K562 (cell line): ENCODE results near the gene TTLL10. TPM values are rescaled to one million over a fixed set of nuclear protein-coding genes. Genes with fewer than 3 reads are reported as not detected.

Experiments
- ATAC-seq: fragments of 200-7000 bp; cut with Tn5 transposase; 3 replicates; pipeline ENCODE4 v1.9.1; 2020; ENCODE audit warnings: moderate library complexity
- BruUV-seq: library from RNA; stranded (reverse); fragments of 400-500 nt; replicated peaks from 2 replicates; lab custom pipeline; 2021; lab: Mats Ljungman, UMichigan
- CTCF ChIA-PET: fragments of 300-600 bp; formaldehyde crosslinking; extraction: SDS; loops from one replicate; lab custom pipeline; 2021; ENCODE audit warnings: low intra/inter-chr PET ratio; lab: Yijun Ruan, JAX
- POLR2A ChIA-PET: fragments of 300-600, 350-650 bp; sonication (Branson Sonifier 250); formaldehyde crosslinking; extraction: SDS; loops from one replicate; lab custom pipeline; 2021; ENCODE audit warnings: antibody characterized with exemption, inconsistent platforms; lab: Yijun Ruan, JAX
- DNase-seq, 4 experiments: peaks; one replicate each; pipeline versions ENCODE4 v3.0.0 to v3.0.0-alpha.2; 2011 to 2018; ENCODE audit warnings: low spot score in 3 of 4, mixed read lengths in 3 of 4; ENCODE audit errors: extremely low read depth in 1 of 4
- FAIRE-seq: peaks from 2 replicates; lab custom pipeline; 2011; peaks lifted over from hg19 to GRCh38; lab: Jason Lieb, UNC
- H2AFZ ChIP-seq: 2 replicates; pipeline ENCODE4 v1.6.0; 2011; ENCODE audit warnings: low read depth, low read length, control low read depth, inconsistent platforms
- H3K27ac ChIP-seq: fragments of 200-600 bp; 3 replicates; pipeline ENCODE4 v1.8.0; 2011; ENCODE audit warnings: low read depth, mild to moderate bottlenecking, control low read depth, inconsistent platforms, low read length, moderate library complexity, mixed read lengths; ENCODE audit errors: extremely low read depth
- H3K27me3 ChIP-seq, 2 experiments: fragments of 300-600 bp in 1 of 2; 2 replicates in 1 of 2; 3 replicates in 1 of 2; pipeline versions ENCODE4 v1.6.0 to v1.8.0; 2011; ENCODE audit warnings: inconsistent platforms in 2 of 2, low read length in 2 of 2, mild to moderate bottlenecking in 1 of 2, mixed read lengths in 1 of 2, moderate library complexity in 1 of 2; ENCODE audit not compliant: control insufficient read depth in 2 of 2, insufficient read depth in 2 of 2
- H3K36me3 ChIP-seq: fragments of 300-600 bp; 3 replicates; pipeline ENCODE4 v1.8.0; 2011; ENCODE audit warnings: mild to moderate bottlenecking, low read length, inconsistent platforms; ENCODE audit not compliant: control insufficient read depth, insufficient read depth
- H3K4me1 ChIP-seq, 2 experiments: fragments of 200-600 bp in 1 of 2; replicated peaks in 1 of 2; 2 replicates in 1 of 2; 3 replicates in 1 of 2; pipeline versions ENCODE4 v1.5.1 to v1.8.0; 2011; ENCODE audit warnings: inconsistent platforms in 2 of 2, low read length in 2 of 2, mild to moderate bottlenecking in 1 of 2, mixed read lengths in 1 of 2, moderate library complexity in 1 of 2; ENCODE audit not compliant: control insufficient read depth in 2 of 2, insufficient read depth in 2 of 2
- H3K4me2 ChIP-seq: 2 replicates; pipeline ENCODE4 v1.6.1; 2011; ENCODE audit warnings: low read length, control low read depth, inconsistent platforms, mixed read lengths; ENCODE audit not compliant: insufficient read depth
- H3K4me3 ChIP-seq: fragments of 200-600 bp; sonication (generic), shearing (Covaris generic); 2 replicates; pipeline ENCODE4 v1.5.1; 2016; ENCODE audit warnings: control low read depth, inconsistent platforms
- H3K79me2 ChIP-seq: fragments of 200-600 bp; 3 replicates; pipeline ENCODE4 v1.8.0; 2011; ENCODE audit warnings: low read length, inconsistent platforms; ENCODE audit not compliant: control insufficient read depth, insufficient read depth
- H3K9ac ChIP-seq, 2 experiments: 2 replicates each; pipeline versions ENCODE4 v1.6.0 to v1.6.1; 2011; ENCODE audit warnings: low read depth in 2 of 2, low read length in 2 of 2, control low read depth in 1 of 2, inconsistent platforms in 1 of 2, mild to moderate bottlenecking in 1 of 2, mixed read lengths in 1 of 2; ENCODE audit not compliant: insufficient read depth in 1 of 2
- H3K9me1 ChIP-seq: one replicate; pipeline ENCODE4 v1.6.0; 2011; ENCODE audit warnings: inconsistent platforms, mild to moderate bottlenecking, low read length, moderate library complexity; ENCODE audit not compliant: control insufficient read depth, insufficient read depth
- H3K9me3 ChIP-seq: replicated peaks from 2 replicates; pipeline ENCODE4 v1.5.1; 2011; ENCODE audit warnings: low read depth, low read length, inconsistent platforms; ENCODE audit not compliant: control insufficient read depth, insufficient read depth
- H4K20me1 ChIP-seq: replicated peaks from 2 replicates; pipeline ENCODE4 v1.6.1; 2011; ENCODE audit warnings: low read length, inconsistent platforms, mixed read lengths; ENCODE audit not compliant: control insufficient read depth, insufficient read depth
- CHD1 ChIP-seq: fragments of 200-600 bp; sonication (generic); IDR thresholded peaks from one replicate; pipeline ENCODE4 v1.6.1; 2012; ENCODE audit warnings: mild to moderate bottlenecking, moderate library complexity, low read length, inconsistent platforms
- ETS1 ChIP-seq: conservative IDR thresholded peaks from 2 replicates; pipeline ENCODE4 v1.6.1; 2011; ENCODE audit warnings: low read depth, mild to moderate bottlenecking, low read length; ENCODE audit not compliant: control insufficient read depth
- FOXA1 ChIP-seq: fragments of 450-650 bp; IDR thresholded peaks from 2 replicates; pipeline ENCODE4 v1.6.1; 2016; ENCODE audit warnings: mild to moderate bottlenecking, borderline replicate concordance
- HNRNPL ChIP-seq: fragments of 200-400 bp; formaldehyde crosslinking; IDR thresholded peaks from 2 replicates; pipeline ENCODE4 v1.6.1; 2017; ENCODE audit warnings: low read depth, mild to moderate bottlenecking, low read length
- HNRNPLL ChIP-seq: fragments of 200-400 bp; formaldehyde crosslinking; IDR thresholded peaks from 2 replicates; pipeline ENCODE4 v1.6.1; 2017; ENCODE audit warnings: low read length, low read depth, mild to moderate bottlenecking; ENCODE audit not compliant: poor library complexity, severe bottlenecking
- POLR2G ChIP-seq: fragments of 200-400 bp; formaldehyde crosslinking; IDR thresholded peaks from 2 replicates; pipeline ENCODE4 v1.6.1; 2017; ENCODE audit warnings: low read depth, mild to moderate bottlenecking, antibody characterized with exemption, low read length, moderate library complexity
- RBFOX2 ChIP-seq: fragments of 200-400 bp; formaldehyde crosslinking; IDR thresholded peaks from 2 replicates; pipeline ENCODE4 v1.6.1; 2017; ENCODE audit warnings: low read depth, mild to moderate bottlenecking, low read length, moderate library complexity
- RUNX1 ChIP-seq: sonication (generic); IDR thresholded peaks from 2 replicates; pipeline ENCODE4 v1.6.1; 2016; ENCODE audit warnings: antibody characterized with exemption, low read depth
- SRSF9 ChIP-seq: fragments of 200-400 bp; formaldehyde crosslinking; IDR thresholded peaks from 2 replicates; pipeline ENCODE4 v1.6.1; 2017; ENCODE audit warnings: low read depth, low read length, borderline replicate concordance
- TCFL5 ChIP-seq: fragments of 250-450 bp; sonication (Bioruptor Pico); conservative IDR thresholded peaks from 2 replicates; pipeline ENCODE4 v1.6.1; 2021; ENCODE audit warnings: mild to moderate bottlenecking, moderate library complexity, matching md5 sums
- ZNF217 ChIP-seq: sonication (generic); formaldehyde crosslinking; IDR thresholded peaks from 2 replicates; pipeline ENCODE4 v1.8.0; 2022; ENCODE audit warnings: mild to moderate bottlenecking, missing genetic modification reagents
- ZNF76 ChIP-seq: fragments of 250-450 bp; sonication (Bioruptor Pico); IDR thresholded peaks from 2 replicates; pipeline ENCODE4 v1.4.0; 2020; ENCODE audit warnings: mild to moderate bottlenecking, moderate library complexity, borderline replicate concordance
- ZNF79 ChIP-seq: fragments of 250-450 bp; sonication (Bioruptor Pico); IDR thresholded peaks from 2 replicates; pipeline ENCODE4 v1.4.0; 2020; ENCODE audit warnings: low read depth, mild to moderate bottlenecking, moderate library complexity
- WGBS: fragments of 100-300 bp; shearing (Covaris generic); methylation state at CpG from one replicate; pipeline ENCODE4 v1.1.6; 2016; ENCODE audit warnings: low coverage, mixed read lengths; ENCODE audit not compliant: insufficient coverage; ENCODE audit errors: missing lambda C conversion rate; 5-methylcytosine and 5-hydroxymethylcytosine counted together
- in situ Hi-C: fragments of 300-500 bp; cut with MboI; formaldehyde crosslinking; loops from 4 replicates; pipeline ENCODE4 v1.15.0; 2018; ENCODE audit warnings: inconsistent platforms, mixed read lengths
- intact Hi-C: fragments of 100-400 bp; cut with micrococcal nuclease; formaldehyde crosslinking; loops from 2 replicates; pipeline ENCODE4 v1.14.2; 2022
- polyA plus RNA-seq, 8 experiments: library from polyadenylated mRNA; depleted of rRNA in 4 of 8; stranded (reverse) in 5 of 8; unstranded in 3 of 8; fragments of >200 nt; fragmentation: Nextera tagmentation in 2 of 8; fragmentation: Illumina TruSeq in 1 of 8; extraction: Ambion mirVana in 2 of 8; extraction: Trizol in 1 of 8; gene quantifications; 2 replicates each; pipeline versions ENCODE4 v1.2.1 to v1.2.3, GENCODE V29; 2011 to 2014; ENCODE audit warnings: inconsistent platforms in 1 of 8, missing spikeins in 1 of 8
- total RNA-seq, 7 experiments: library from RNA; depleted of rRNA in 6 of 7; stranded (reverse); fragments of >200 nt in 6 of 7; fragmentation: Illumina TruSeq in 2 of 7; extraction: Trizol in 2 of 7; gene quantifications; 2 replicates each; pipeline versions ENCODE4 v1.2.1 to v1.2.3, GENCODE V29; 2011 to 2021; ENCODE audit warnings: low replicate concordance in 1 of 7

The TTLL10 gene
- total and polyA plus RNA-seq, 9 of the 15 experiments (the other 6 are each of a cell fraction or from before 2014, with no cell fraction given): not detected

- ATAC-seq: no peak
- no peak overlapping the region for H3K27ac ChIP-seq
- WGBS: 94% methylated on average over 17 of the region's 24 CpGs
- H3K4me3 ChIP-seq: no peak overlapping the region
- no peaks in the 10 kb centered on the region for H3K27me3 ChIP-seq
- TF ChIP-seq FOXA1: no peak
- peak; percentile 54; the same call in 1 of the 2 replicates for TF ChIP-seq POLR2G
- FAIRE-seq: no peak
- intact Hi-C loops (no loop called here), in situ Hi-C loops (no loop called here)
- no peak overlapping the region for H3K9ac ChIP-seq
- no TSS peak for BruUV-seq
- DNase-seq: peak in 2 of 4 experiments; percentile 44 to 47
- ChIA-PET CTCF (no interaction called here), POLR2A (interaction anchor here (0.7 to 1.5 kb wide), 2 partner anchors 11 to 69 kb away, joined by 3 to 6 read pairs; partner anchors contain the start of genes B3GALT6 and SDF4)
- H3K4me2 ChIP-seq: no peak overlapping the region
- H3K9me1 ChIP-seq: no peaks in the 10 kb centered on the region
- peaks cover 94% of the 10 kb centered on the region; the same call in 2 of the 3 replicates for H3K36me3 ChIP-seq
- peaks cover 13% of the 10 kb centered on the region; the same call in 2 of the 3 replicates for H3K79me2 ChIP-seq
- H4K20me1 ChIP-seq: peaks cover 3% of the 10 kb centered on the region; the same call in 1 of the 2 replicates
- no peak overlapping the region for H2AFZ ChIP-seq
- H3K4me1 ChIP-seq: peaks cover 0 to 60% of the 10 kb centered on the region in 2 experiments; a peak in 1 of 5 replicates
- no peaks in the 10 kb centered on the region for H3K9me3 ChIP-seq
Observed at GRCh38 chr1:1220197-1220596, 46.5 kb downstream of the TTLL10 start.

- peaks cover 9% of the 10 kb centered on the region; the same call in 1 of the 2 replicates for H4K20me1 ChIP-seq
- CTCF ChIA-PET: no interaction called here
- no peak for TF ChIP-seq SRSF9
- TF ChIP-seq HNRNPLL: no peak
- no peak for TF ChIP-seq CHD1
- TF ChIP-seq ZNF217 (CRISPR knock-in tag): no peak
- TF ChIP-seq ZNF76 (CRISPR knock-in tag): no peak
- TF ChIP-seq HNRNPL: peak; percentile 38; the same call in 1 of the 2 replicates
- TF ChIP-seq RUNX1: no peak
- peak; percentile 39; the same call in 1 of the 2 replicates for TF ChIP-seq RBFOX2
- TF ChIP-seq ZNF79 (CRISPR knock-in tag): no peak
- no peak for TF ChIP-seq TCFL5
- no peak for TF ChIP-seq ETS1
- in situ Hi-C loops (no loop called here), intact Hi-C loops (no loop called here)
- no peaks in the 10 kb centered on the region for H3K9me1 ChIP-seq
- DNase-seq (peak in 1 of 4 experiments; percentile 26), ATAC-seq (no peak), FAIRE-seq (no peak)
- no peak overlapping the region for H3K4me2 ChIP-seq
- H3K27me3 ChIP-seq: no peaks in the 10 kb centered on the region
- WGBS: 96% methylated on average over 20 of the region's 30 CpGs
- no peak overlapping the region for H3K27ac ChIP-seq
- no TSS peak for BruUV-seq
- H3K9me3 ChIP-seq: no peaks in the 10 kb centered on the region
- peaks cover 97% of the 10 kb centered on the region; the same call in 2 of the 3 replicates for H3K36me3 ChIP-seq
- POLR2A ChIA-PET: interaction anchor here (0.8 to 1.0 kb wide), 2 partner anchors 17 to 40 kb away, joined by 4 read pairs; no protein-coding TSS in a partner anchor
- no peak overlapping the region for H2AFZ ChIP-seq
- H3K4me3 ChIP-seq: no peak overlapping the region
- peak overlapping the region in 1 of 2 experiments; percentile 18; a peak in 1 of 4 replicates for H3K9ac ChIP-seq
- H3K4me1 ChIP-seq: peaks cover 0 to 61% of the 10 kb centered on the region in 2 experiments; a peak in 1 of 5 replicates
- H3K79me2 ChIP-seq: peaks cover 32% of the 10 kb centered on the region
Observed at GRCh38 chr1:1221887-1222574, 48.4 kb downstream of the TTLL10 start.
